ENCODE data around the gene PID1.

DNA sequence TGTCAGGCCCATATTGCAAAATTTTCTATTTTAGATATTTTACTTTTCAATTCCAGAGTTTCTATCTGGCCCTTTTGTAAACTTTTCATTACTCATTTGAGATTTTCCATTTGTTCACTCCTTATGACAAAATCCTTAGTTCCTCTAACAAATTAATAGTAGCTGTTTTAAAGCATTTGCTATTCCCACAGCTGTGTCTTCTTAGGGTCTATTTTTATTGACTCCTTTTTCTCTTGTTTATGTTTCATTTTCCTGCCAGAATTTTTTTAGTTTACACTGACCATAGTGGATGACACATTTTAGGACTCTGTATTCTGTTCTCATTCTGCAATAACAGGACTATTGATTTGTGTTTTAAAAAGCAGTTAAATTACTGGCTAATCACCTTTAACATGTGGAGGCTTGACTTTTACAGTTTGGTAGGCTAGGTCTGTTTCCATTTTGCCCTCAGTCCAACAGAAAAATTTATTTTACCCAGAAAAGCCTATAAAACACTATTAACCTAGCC, 30.0 kb downstream of the PID1 start:
- TF ChIP-seq, protein P1, sequence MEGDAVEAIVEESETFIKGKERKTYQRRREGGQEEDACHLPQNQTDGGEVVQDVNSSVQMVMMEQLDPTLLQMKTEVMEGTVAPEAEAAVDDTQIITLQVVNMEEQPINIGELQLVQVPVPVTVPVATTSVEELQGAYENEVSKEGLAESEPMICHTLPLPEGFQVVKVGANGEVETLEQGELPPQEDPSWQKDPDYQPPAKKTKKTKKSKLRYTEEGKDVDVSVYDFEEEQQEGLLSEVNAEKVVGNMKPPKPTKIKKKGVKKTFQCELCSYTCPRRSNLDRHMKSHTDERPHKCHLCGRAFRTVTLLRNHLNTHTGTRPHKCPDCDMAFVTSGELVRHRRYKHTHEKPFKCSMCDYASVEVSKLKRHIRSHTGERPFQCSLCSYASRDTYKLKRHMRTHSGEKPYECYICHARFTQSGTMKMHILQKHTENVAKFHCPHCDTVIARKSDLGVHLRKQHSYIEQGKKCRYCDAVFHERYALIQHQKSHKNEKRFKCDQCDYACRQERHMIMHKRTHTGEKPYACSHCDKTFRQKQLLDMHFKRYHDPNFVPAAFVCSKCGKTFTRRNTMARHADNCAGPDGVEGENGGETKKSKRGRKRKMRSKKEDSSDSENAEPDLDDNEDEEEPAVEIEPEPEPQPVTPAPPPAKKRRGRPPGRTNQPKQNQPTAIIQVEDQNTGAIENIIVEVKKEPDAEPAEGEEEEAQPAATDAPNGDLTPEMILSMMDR (IDR thresholded peaks at IDR 0.05): no peak
- TF ChIP-seq EZH2 (IDR thresholded peaks at IDR 0.05): no peak
- no peak for TF ChIP-seq EZH2phosphoT487 (IDR thresholded peaks at IDR 0.05)

Data from neural progenitor cell (in vitro differentiated cells).